Adrenal gland (tissue), 5 donors: ENCODE measurements around the gene SCARF2.

Source experiments
- POLR2A ChIP-seq, 2 donors: fragments of 450-650 bp; IDR thresholded peaks; one replicate each; pipeline ENCODE4 v1.6.1; 2017; ENCODE audit warnings: antibody characterized with exemption in 2 of 2, mild to moderate bottlenecking in 2 of 2, moderate library complexity in 1 of 2
- TF ChIP-seq, protein P1 (sequence below), 6 experiments: fragments of 450-650 bp in 4 of 6; fragments of 200-600 bp in 2 of 6; sonication (generic) in 1 of 6; IDR thresholded peaks; 1 replicate in 5 of 6; 2 replicates in 1 of 6; pipeline versions ENCODE4 v1.5.1 to v1.8.0; 2016 to 2021; ENCODE audit warnings: antibody characterized with exemption in 6 of 6, mild to moderate bottlenecking in 2 of 6, moderate library complexity in 1 of 6
- donor health status: DM: no; HTN: no; CAD: no.

DNA sequence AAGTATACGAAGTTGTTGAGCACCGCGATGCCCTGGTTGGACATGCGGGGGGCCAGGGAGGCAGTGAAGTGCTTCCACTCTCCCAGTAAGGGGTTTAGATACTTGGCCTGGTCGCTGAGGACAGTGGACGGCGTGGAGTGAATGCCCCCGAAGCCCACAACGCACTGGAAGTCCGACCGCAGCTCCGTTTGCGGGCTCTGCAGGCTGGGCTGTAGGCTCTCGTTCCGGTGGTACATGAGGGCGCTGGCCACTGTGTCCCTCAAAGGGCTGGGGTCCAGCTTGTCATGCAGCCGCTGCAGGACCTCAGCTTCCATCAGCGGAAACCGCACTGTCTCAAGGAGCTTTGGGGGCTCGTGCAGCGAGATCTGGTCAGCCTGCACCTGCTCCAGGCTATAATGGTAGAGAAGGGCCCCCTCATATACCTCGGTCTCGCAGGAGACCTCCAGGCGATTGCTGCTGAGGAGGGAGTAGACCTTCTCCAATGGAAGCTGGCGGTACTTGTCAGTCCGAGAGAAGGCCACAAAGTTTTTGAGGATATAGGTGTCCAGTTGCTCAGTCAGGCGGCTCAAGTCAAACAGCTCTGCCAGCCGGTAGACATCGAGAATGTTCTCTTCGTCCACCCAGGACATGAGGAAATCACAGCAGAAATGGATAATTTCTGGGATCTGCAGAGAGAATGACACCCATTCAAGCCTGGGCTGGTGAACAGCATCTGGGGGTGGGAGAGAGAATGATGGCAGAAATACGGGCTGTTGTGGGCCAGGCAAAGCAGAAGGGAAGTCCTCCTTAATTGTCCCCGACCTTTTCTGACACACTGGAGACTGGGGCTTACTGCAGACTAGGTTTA, 27.5 kb upstream of the SCARF2 start:
- TF ChIP-seq, protein P1, sequence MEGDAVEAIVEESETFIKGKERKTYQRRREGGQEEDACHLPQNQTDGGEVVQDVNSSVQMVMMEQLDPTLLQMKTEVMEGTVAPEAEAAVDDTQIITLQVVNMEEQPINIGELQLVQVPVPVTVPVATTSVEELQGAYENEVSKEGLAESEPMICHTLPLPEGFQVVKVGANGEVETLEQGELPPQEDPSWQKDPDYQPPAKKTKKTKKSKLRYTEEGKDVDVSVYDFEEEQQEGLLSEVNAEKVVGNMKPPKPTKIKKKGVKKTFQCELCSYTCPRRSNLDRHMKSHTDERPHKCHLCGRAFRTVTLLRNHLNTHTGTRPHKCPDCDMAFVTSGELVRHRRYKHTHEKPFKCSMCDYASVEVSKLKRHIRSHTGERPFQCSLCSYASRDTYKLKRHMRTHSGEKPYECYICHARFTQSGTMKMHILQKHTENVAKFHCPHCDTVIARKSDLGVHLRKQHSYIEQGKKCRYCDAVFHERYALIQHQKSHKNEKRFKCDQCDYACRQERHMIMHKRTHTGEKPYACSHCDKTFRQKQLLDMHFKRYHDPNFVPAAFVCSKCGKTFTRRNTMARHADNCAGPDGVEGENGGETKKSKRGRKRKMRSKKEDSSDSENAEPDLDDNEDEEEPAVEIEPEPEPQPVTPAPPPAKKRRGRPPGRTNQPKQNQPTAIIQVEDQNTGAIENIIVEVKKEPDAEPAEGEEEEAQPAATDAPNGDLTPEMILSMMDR (IDR thresholded peaks at IDR 0.05) = no peak
- no peak for TF ChIP-seq POLR2A (IDR thresholded peaks at IDR 0.05)
